ENCODE results near the gene ALS2CL.

Gene ALS2CL

GRCh38 chr3:46664971-46665762, 28.3 kb downstream of the ALS2CL start:
- no peak overlapping the region for H3K4me3 ChIP-seq (ENCODE audit: low read depth, low read length)
- no peak for TF ChIP-seq CTCF (IDR thresholded peaks at IDR 0.05; ENCODE audit: low read depth, low read length)

- no peak for TF ChIP-seq CTCF (IDR thresholded peaks at IDR 0.05; ENCODE audit: low read depth, low read length)
- H3K4me3 ChIP-seq (ENCODE audit: low read depth, low read length), result no peak overlapping the region
Measured at GRCh38 chr3:46664188-46664970, 29.1 kb downstream of the ALS2CL start.

GRCh38 chr3:46663591-46664135, 29.8 kb downstream of the ALS2CL start:
- no peak overlapping the region for H3K4me3 ChIP-seq (ENCODE audit: low read depth, low read length)
- TF ChIP-seq CTCF (IDR thresholded peaks at IDR 0.05; ENCODE audit: low read depth, low read length), result no peak

- TF ChIP-seq CTCF (IDR thresholded peaks at IDR 0.05; ENCODE audit: low read depth, low read length), result no peak
- no peak overlapping the region for H3K4me3 ChIP-seq (ENCODE audit: low read depth, low read length)
Measured at GRCh38 chr3:46662771-46663551, 30.5 kb downstream of the ALS2CL start.

GRCh38 chr3:46661776-46662766, 31.4 kb downstream of the ALS2CL start:
- H3K4me3 ChIP-seq (ENCODE audit: low read depth, low read length), result no peak overlapping the region
- TF ChIP-seq CTCF (IDR thresholded peaks at IDR 0.05; ENCODE audit: low read depth, low read length), result no peak
